H1 (cell line): ENCODE data around the gene MAP6D1. TPM values are rescaled to one million over a fixed set of nuclear protein-coding genes. Genes with fewer than 3 reads are reported as not detected.

Source experiments
- CTCF ChIA-PET: fragments of 300-600 bp; sonication (Branson Sonifier 250); formaldehyde crosslinking; loops from one replicate; lab custom pipeline; 2021; ENCODE audit not compliant: partially characterized antibody; lab: Charles Lee
- POLR2A ChIA-PET: fragments of 300-600 bp; sonication (Branson Sonifier 250); formaldehyde crosslinking; loops from one replicate; lab custom pipeline; 2021; ENCODE audit warnings: inconsistent platforms; ENCODE audit not compliant: partially characterized antibody; lab: Charles Lee
- DNase-seq, 2 experiments: peaks; one replicate each; pipeline versions ENCODE4 v3.0.0 to v3.0.0-alpha.2; 2010 to 2022; ENCODE audit warnings: low spot score in 2 of 2, low read depth in 1 of 2, mixed read lengths in 1 of 2
- FAIRE-seq: peaks from 2 replicates; lab custom pipeline; 2011; peaks lifted over from hg19 to GRCh38; lab: Jason Lieb, UNC
- H2AFZ ChIP-seq: 2 replicates; pipeline ENCODE4 v1.8.1; 2012; ENCODE audit warnings: low read length, inconsistent platforms
- H2AK5ac ChIP-seq: 2 replicates; pipeline ENCODE4 v1.6.1; 2013; ENCODE audit warnings: low read depth, low read length
- H2BK120ac ChIP-seq: replicated peaks from 2 replicates; pipeline ENCODE3; 2013; ENCODE audit warnings: low read depth, low read length, inconsistent platforms
- H2BK12ac ChIP-seq: 2 replicates; pipeline ENCODE4 v1.6.1; 2013; ENCODE audit warnings: low read depth, low read length
- H2BK15ac ChIP-seq: 2 replicates; pipeline ENCODE4 v1.6.1; 2013; ENCODE audit warnings: low read length
- H2BK20ac ChIP-seq: 2 replicates; pipeline ENCODE4 v1.6.1; 2013; ENCODE audit warnings: low read length
- H2BK5ac ChIP-seq: 2 replicates; pipeline ENCODE4 v1.6.1; 2013; ENCODE audit warnings: low read depth, low read length
- H3K14ac ChIP-seq: 2 replicates; pipeline ENCODE4 v1.6.1; 2013; ENCODE audit warnings: inconsistent platforms; ENCODE audit not compliant: insufficient read length
- H3K18ac ChIP-seq: 2 replicates; pipeline ENCODE4 v1.6.1; 2013; ENCODE audit warnings: low read length; ENCODE audit errors: extremely low read depth
- H3K23ac ChIP-seq: 2 replicates; pipeline ENCODE4 v1.6.1; 2013; ENCODE audit warnings: inconsistent platforms; ENCODE audit not compliant: insufficient read length
- H3K23me2 ChIP-seq: 2 replicates; pipeline ENCODE4 v1.6.1; 2013; ENCODE audit warnings: low read depth, low read length
- H3K27ac ChIP-seq: 2 replicates; pipeline ENCODE4 v1.6.1; 2011; ENCODE audit warnings: low read depth, low read length, inconsistent platforms
- H3K27me3 ChIP-seq, 4 experiments: replicated peaks in 1 of 4; 1 replicate in 1 of 4; 2 replicates in 3 of 4; pipeline versions ENCODE4 v1.6.1 to v1.8.1; 2011 to 2013; ENCODE audit warnings: low read length in 3 of 4, mild to moderate bottlenecking in 3 of 4, inconsistent platforms in 2 of 4, mixed read lengths in 2 of 4, moderate library complexity in 1 of 4; ENCODE audit not compliant: control insufficient read depth in 3 of 4, insufficient read depth in 3 of 4; ENCODE audit errors: extremely low read depth in 1 of 4
- H3K36me3 ChIP-seq, 4 experiments: 2 replicates each; pipeline versions ENCODE4 v1.6.1 to v1.8.1; 2011 to 2013; ENCODE audit warnings: mild to moderate bottlenecking in 4 of 4, low read length in 3 of 4, moderate library complexity in 2 of 4, control low read depth in 1 of 4, inconsistent platforms in 1 of 4; ENCODE audit not compliant: insufficient read depth in 4 of 4, control insufficient read depth in 2 of 4
- H3K4ac ChIP-seq: replicated peaks from 2 replicates; pipeline ENCODE3; 2013; ENCODE audit warnings: low read length, low read depth, mixed read lengths, inconsistent platforms; ENCODE audit not compliant: insufficient read length
- H3K4me1 ChIP-seq, 4 experiments: replicated peaks in 1 of 4; 1 replicate in 1 of 4; 2 replicates in 3 of 4; pipeline versions ENCODE4 v1.6.1 to v1.8.1; 2011 to 2013; ENCODE audit warnings: low read length in 3 of 4, inconsistent platforms in 2 of 4, mixed read lengths in 1 of 4; ENCODE audit not compliant: insufficient read depth in 4 of 4, control insufficient read depth in 3 of 4
- H3K4me2 ChIP-seq, 2 experiments: 2 replicates each; pipeline versions ENCODE4 v1.6.1 to v1.8.1; 2011 to 2013; ENCODE audit warnings: low read depth in 2 of 2, low read length in 2 of 2, control low read depth in 1 of 2, inconsistent platforms in 1 of 2, mild to moderate bottlenecking in 1 of 2; ENCODE audit not compliant: insufficient read depth in 1 of 2
- H3K4me3 ChIP-seq, 4 experiments: fragments of 200-600, 300-600 bp in 1 of 4; sonication (generic), shearing (Covaris generic), sonication (Bioruptor Twin) in 1 of 4; 2 replicates each; pipeline versions ENCODE4 v1.5.1 to v1.8.1; 2011 to 2016; ENCODE audit warnings: low read length in 4 of 4, low read depth in 3 of 4, control low read depth in 2 of 4, inconsistent platforms in 2 of 4, mild to moderate bottlenecking in 2 of 4, mixed read lengths in 1 of 4, moderate library complexity in 1 of 4; ENCODE audit not compliant: insufficient read depth in 2 of 4; ENCODE audit errors: extremely low read depth in 1 of 4
- H3K56ac ChIP-seq: replicated peaks from 2 replicates; pipeline ENCODE3; 2013; ENCODE audit warnings: low read depth, mild to moderate bottlenecking, mixed read lengths, low read length, inconsistent platforms; ENCODE audit not compliant: insufficient read length
- H3K79me1 ChIP-seq: 2 replicates; pipeline ENCODE4 v1.6.1; 2013; ENCODE audit warnings: low read depth, low read length, control low read depth
- H3K79me2 ChIP-seq, 2 experiments: 2 replicates each; pipeline versions ENCODE4 v1.6.1 to v1.8.1; 2012 to 2013; ENCODE audit warnings: low read length in 2 of 2, mild to moderate bottlenecking in 2 of 2, inconsistent platforms in 1 of 2; ENCODE audit not compliant: insufficient read depth in 2 of 2, control insufficient read depth in 1 of 2
- H3K9ac ChIP-seq, 4 experiments: replicated peaks in 1 of 4; 1 replicate in 1 of 4; 2 replicates in 3 of 4; pipeline versions ENCODE4 v1.6.1 to v1.8.1; 2011 to 2013; ENCODE audit warnings: low read depth in 3 of 4, low read length in 3 of 4, control low read depth in 2 of 4, mild to moderate bottlenecking in 2 of 4, moderate library complexity in 2 of 4, inconsistent platforms in 1 of 4; ENCODE audit errors: extremely low read depth in 1 of 4
- H3K9me3 ChIP-seq, 2 experiments: 2 replicates each; pipeline versions ENCODE4 v1.6.1 to v1.8.1; 2012 to 2013; ENCODE audit warnings: mild to moderate bottlenecking in 2 of 2, moderate library complexity in 2 of 2, control low read depth in 1 of 2, inconsistent platforms in 1 of 2, low read depth in 1 of 2, low read length in 1 of 2, mixed read lengths in 1 of 2; ENCODE audit not compliant: insufficient read depth in 2 of 2
- H4K20me1 ChIP-seq, 2 experiments: replicated peaks in 1 of 2; 2 replicates each; pipeline versions ENCODE3 to v1.8.1; 2011 to 2013; ENCODE audit warnings: inconsistent platforms in 2 of 2, low read length in 2 of 2, mild to moderate bottlenecking in 1 of 2; ENCODE audit not compliant: insufficient read depth in 2 of 2, control insufficient read depth in 1 of 2
- H4K5ac ChIP-seq: 2 replicates; pipeline ENCODE4 v1.6.1; 2013; ENCODE audit warnings: low read length, low read depth, mixed read lengths, inconsistent platforms; ENCODE audit not compliant: insufficient read length
- H4K8ac ChIP-seq: 2 replicates; pipeline ENCODE4 v1.8.0; 2013; ENCODE audit warnings: mild to moderate bottlenecking, moderate library complexity, low read length, inconsistent platforms; ENCODE audit not compliant: insufficient read depth; ENCODE audit errors: extremely low read depth
- H4K91ac ChIP-seq: replicated peaks from 2 replicates; pipeline ENCODE3; 2013; ENCODE audit warnings: low read length, mixed read lengths, inconsistent platforms; ENCODE audit not compliant: insufficient read length
- E2F6 ChIP-seq: IDR thresholded peaks from 2 replicates; pipeline ENCODE4 v1.6.1; 2012; ENCODE audit warnings: inconsistent platforms
- FOSL1 ChIP-seq: IDR thresholded peaks from 2 replicates; pipeline ENCODE4 v1.6.1; 2011; ENCODE audit warnings: mild to moderate bottlenecking, low read depth, low read length, moderate library complexity; ENCODE audit not compliant: insufficient read depth
- JUN ChIP-seq: IDR thresholded peaks from 2 replicates; pipeline ENCODE4 v1.6.1; 2011; ENCODE audit warnings: low read depth, mild to moderate bottlenecking, improper control_type of control experiment, low read length
- MAFK ChIP-seq: IDR thresholded peaks from 2 replicates; pipeline ENCODE4 v1.6.1; 2012; ENCODE audit warnings: low read depth, mild to moderate bottlenecking, improper control_type of control experiment, low read length
- MAX ChIP-seq: IDR thresholded peaks from 2 replicates; pipeline ENCODE4 v1.6.1; 2012; ENCODE audit warnings: inconsistent platforms
- NANOG ChIP-seq: IDR thresholded peaks from 2 replicates; pipeline ENCODE4 v1.6.1; 2011; ENCODE audit warnings: low read length, low read depth, mild to moderate bottlenecking, inconsistent platforms; ENCODE audit not compliant: insufficient read depth, poor library complexity, severe bottlenecking
- POLR2A ChIP-seq, 2 experiments: IDR thresholded peaks; 1 replicate in 1 of 2; 2 replicates in 1 of 2; pipeline ENCODE4 v1.6.1; 2011; ENCODE audit warnings: low read depth in 2 of 2, low read length in 2 of 2, mild to moderate bottlenecking in 2 of 2; ENCODE audit errors: control extremely low read depth in 1 of 2
- YY1 ChIP-seq: IDR thresholded peaks from 2 replicates; pipeline ENCODE4 v1.6.1; 2011; ENCODE audit warnings: low read depth, mild to moderate bottlenecking, low read length
- WGBS, 2 experiments: shearing (Covaris generic) in 1 of 2; methylation state at CpG; one replicate each; pipeline versions ENCODE4 v1.1.6 to v1.1.7; 2013 to 2015; ENCODE audit warnings: low lambda C conversion rate in 2 of 2, mixed read lengths in 2 of 2, inconsistent platforms in 1 of 2, low coverage in 1 of 2, missing lambda C conversion rate in 1 of 2; ENCODE audit not compliant: insufficient replicate concordance in 2 of 2, insufficient coverage in 1 of 2, insufficient read length in 1 of 2; ENCODE audit errors: extremely low coverage in 1 of 2, missing lambda C conversion rate in 1 of 2; 5-methylcytosine and 5-hydroxymethylcytosine counted together
- polyA plus RNA-seq, 7 experiments: library from polyadenylated mRNA; depleted of rRNA in 3 of 7; stranded (reverse) in 5 of 7; unstranded in 2 of 7; fragments of >200 nt in 5 of 7; fragments of 200-250 nt in 2 of 7; gene quantifications; 1 replicate in 5 of 7; 2 replicates in 1 of 7; 4 replicates in 1 of 7; pipeline versions ENCODE4 v1.2.1 to v1.2.3, GENCODE V29; 2011 to 2013; ENCODE audit warnings: missing spikeins in 2 of 7, mixed read lengths in 2 of 7
- total RNA-seq: library from RNA; stranded (reverse); fragmentation: NEBNext Ultra II Directional; extraction: Animal tissue kit (Norgen Biotek cat#: 25700); gene quantifications from 2 replicates; pipeline ENCODE4 v1.2.1, GENCODE V29; 2021

The MAP6D1 gene
- total and polyA plus RNA-seq, 2 of the 8 experiments (the other 6 are each of a cell fraction or from before 2014, with no cell fraction given): 4.8 to 5.2 TPM

- Histone ChIP-seq H2AK5ac (no peak overlapping the region), H4K8ac (no peak overlapping the region), H3K9me3 (no peaks in the 10 kb centered on the region), H3K36me3 (peaks cover 10 to 34% (median 25%) of the 10 kb centered on the region in 4 experiments; a peak in 7 of 8 replicates), H3K23me2 (no peaks in the 10 kb centered on the region), H3K4me3 (no peak overlapping the region), H2BK15ac (no peak overlapping the region), H3K4ac (no peak overlapping the region), H3K9ac (no peak overlapping the region), H2BK20ac (no peak overlapping the region), H3K79me2 (no peaks in the 10 kb centered on the region), H3K79me1 (no peaks in the 10 kb centered on the region), H4K5ac (no peak overlapping the region), H3K4me1 (no peaks in the 10 kb centered on the region), H3K18ac (no peak overlapping the region), H3K56ac (no peak overlapping the region), H3K4me2 (no peak overlapping the region), H3K27me3 (no peaks in the 10 kb centered on the region), H2BK12ac (no peak overlapping the region), H2AFZ (no peak overlapping the region), H2BK5ac (no peak overlapping the region), H4K20me1 (peaks cover 2 to 5% of the 10 kb centered on the region in 2 experiments), H3K23ac (no peak overlapping the region), H4K91ac (no peak overlapping the region), H2BK120ac (no peak overlapping the region), H3K27ac (no peak overlapping the region), H3K14ac (no peak overlapping the region)
- WGBS, 2 experiments: 93% methylated on average over 8 of the region's 8 CpGs; no CpG with 5 or more reads in 1 of the 2 experiments
- POLR2A ChIA-PET: no interaction called here
- TF ChIP-seq POLR2A (IDR thresholded peaks at IDR 0.05; ENCODE audit: control extremely low read depth in 1 of 2, low read depth in 2 of 2, low read length in 2 of 2) (no peak), MAFK (no peak), NANOG (no peak), YY1 (no peak), JUN (no peak), MAX (no peak), FOSL1 (no peak), E2F6 (no peak)
- DNase-seq: no peak
- CTCF ChIA-PET: interaction anchor here (1.5 to 1.9 kb wide), 2 partner anchors 10 to 26 kb away, joined by 5 to 15 read pairs; no protein-coding TSS in a partner anchor
- no peak for FAIRE-seq
Measured at GRCh38 chr3:183768114-183768513, 57.3 kb downstream of the MAP6D1 start.
